ENCODE results near the gene RBM33.

GRCh38 chr7:155665079-155665956 lies 20.9 kb downstream of the RBM33 start:
- TF ChIP-seq CTCF (optimal IDR thresholded peaks at IDR 0.05 in 1 of 3, IDR thresholded peaks at IDR 0.05 in 1 of 3, conservative IDR thresholded peaks at IDR 0.05 in 1 of 3; ENCODE audit: extremely low read depth in 1 of 3, insufficient read depth in 2 of 3, low read length in 3 of 3): no peak
- TF ChIP-seq EZH2 (IDR thresholded peaks at IDR 0.05; ENCODE audit: low read length): no peak
